ENCODE data around the gene CABCOCO1.

The CABCOCO1 gene

DNA sequence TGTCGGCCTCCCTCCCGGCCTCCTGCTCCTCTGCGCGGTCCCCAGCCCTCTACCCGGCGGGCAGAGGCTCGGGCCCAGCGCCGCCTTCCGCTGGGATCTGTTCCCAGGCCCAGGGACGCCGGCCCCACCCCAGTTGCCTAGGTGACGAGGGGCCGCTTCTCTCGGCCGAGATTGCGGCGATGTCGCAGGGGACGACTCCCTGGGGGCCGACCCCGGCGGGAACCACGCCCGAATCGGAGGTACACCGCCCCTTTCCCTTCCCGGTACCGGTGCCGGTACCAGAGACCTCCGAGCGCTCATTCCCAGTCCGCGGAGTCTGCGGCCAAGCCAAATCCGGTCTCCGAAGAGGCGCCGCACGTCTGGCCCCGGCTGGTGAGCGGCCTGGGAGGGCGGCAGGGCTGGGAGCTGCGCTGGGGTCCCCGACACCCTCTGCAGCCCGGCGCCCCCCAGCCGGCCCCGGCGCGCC lies at the start of gene CABCOCO1:
TSS of gene CABCOCO1 (plus strand) at position 136 of the 466 bp plus-strand sequence. CDS start at position 180, 44 bp downstream.
- peak within 1 kb of the TSS; percentile 60 for H3K9ac ChIP-seq (ENCODE audit: low read length)
- H3K4me3 ChIP-seq (ENCODE audit: low read length) = peak within 1 kb of the TSS; percentile 22

GRCh38 chr10:61613665-61614064 lies 49.1 kb upstream of the CABCOCO1 start:
- Histone ChIP-seq H3K27me3 (ENCODE audit: control insufficient read depth, insufficient read depth, low read length) (no peaks in the 10 kb centered on the region), H3K9me3 (ENCODE audit: control insufficient read depth, low read length) (no peaks in the 10 kb centered on the region), H3K36me3 (ENCODE audit: control insufficient read depth, insufficient read depth, low read length) (no peaks in the 10 kb centered on the region), H3K4me3 (ENCODE audit: low read length) (no peak overlapping the region), H3K4me1 (ENCODE audit: control insufficient read depth, insufficient read depth, low read length) (peaks cover 4% of the 10 kb centered on the region), H3K9ac (ENCODE audit: low read length) (no peak overlapping the region)

More for the DNA sequence above, at the start of gene CABCOCO1:
- Histone ChIP-seq H3K4me1 (ENCODE audit: control insufficient read depth, insufficient read depth, low read length) (no peaks in the 10 kb centered on the region), H3K9me3 (ENCODE audit: control insufficient read depth, low read length) (no peaks in the 10 kb centered on the region), H3K36me3 (ENCODE audit: control insufficient read depth, insufficient read depth, low read length) (no peaks in the 10 kb centered on the region), H3K27me3 (ENCODE audit: control insufficient read depth, insufficient read depth, low read length) (no peaks in the 10 kb centered on the region)

- no peaks in the 10 kb centered on the region for H3K36me3 ChIP-seq (ENCODE audit: control insufficient read depth, insufficient read depth, low read length)
- H3K27me3 ChIP-seq (ENCODE audit: control insufficient read depth, insufficient read depth, low read length) = no peaks in the 10 kb centered on the region
- H3K4me3 ChIP-seq (ENCODE audit: low read length) = no peak overlapping the region
- H3K9ac ChIP-seq (ENCODE audit: low read length) = no peak overlapping the region
- peaks cover 10% of the 10 kb centered on the region for H3K4me1 ChIP-seq (ENCODE audit: control insufficient read depth, insufficient read depth, low read length)
- no peaks in the 10 kb centered on the region for H3K9me3 ChIP-seq (ENCODE audit: control insufficient read depth, low read length)
These were observed 46.1 kb upstream of the CABCOCO1 start for GRCh38 chr10:61616611-61617010.

DNA sequence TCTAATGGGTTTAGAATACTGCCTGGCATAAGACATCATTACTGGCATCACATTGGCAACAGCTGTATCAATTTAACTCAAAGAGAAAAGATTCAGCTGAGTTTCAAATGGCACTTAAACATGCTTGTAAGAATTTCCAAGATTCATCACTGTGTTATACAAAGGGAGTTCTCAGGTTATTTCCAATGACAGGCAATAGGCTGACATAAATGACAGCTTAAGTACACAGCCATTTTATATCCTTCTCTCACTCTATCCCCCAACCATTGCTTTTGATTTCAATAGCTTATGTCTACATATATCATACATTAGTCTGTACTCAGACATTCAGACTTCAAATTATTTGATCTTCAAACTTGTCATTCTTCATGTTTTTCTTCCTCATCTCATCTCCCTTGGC lies 45.5 kb upstream of the CABCOCO1 start:
- no peaks in the 10 kb centered on the region for H3K9me3 ChIP-seq (ENCODE audit: control insufficient read depth, low read length)
- no peak overlapping the region for H3K4me3 ChIP-seq (ENCODE audit: low read length)

GRCh38 chr10:61617586-61617985 lies 45.1 kb upstream of the CABCOCO1 start:
- Histone ChIP-seq H3K4me1 (ENCODE audit: control insufficient read depth, insufficient read depth, low read length) (peaks cover 9% of the 10 kb centered on the region), H3K27me3 (ENCODE audit: control insufficient read depth, insufficient read depth, low read length) (no peaks in the 10 kb centered on the region), H3K9ac (ENCODE audit: low read length) (no peak overlapping the region), H3K4me3 (ENCODE audit: low read length) (no peak overlapping the region), H3K36me3 (ENCODE audit: control insufficient read depth, insufficient read depth, low read length) (no peaks in the 10 kb centered on the region), H3K9me3 (ENCODE audit: control insufficient read depth, low read length) (no peaks in the 10 kb centered on the region)

More for the DNA sequence above, 45.5 kb upstream of the CABCOCO1 start:
- H3K4me1 ChIP-seq (ENCODE audit: control insufficient read depth, insufficient read depth, low read length) = peaks cover 12% of the 10 kb centered on the region
- no peaks in the 10 kb centered on the region for H3K27me3 ChIP-seq (ENCODE audit: control insufficient read depth, insufficient read depth, low read length)
- H3K9ac ChIP-seq (ENCODE audit: low read length) = no peak overlapping the region
- no peaks in the 10 kb centered on the region for H3K36me3 ChIP-seq (ENCODE audit: control insufficient read depth, insufficient read depth, low read length)

DNA sequence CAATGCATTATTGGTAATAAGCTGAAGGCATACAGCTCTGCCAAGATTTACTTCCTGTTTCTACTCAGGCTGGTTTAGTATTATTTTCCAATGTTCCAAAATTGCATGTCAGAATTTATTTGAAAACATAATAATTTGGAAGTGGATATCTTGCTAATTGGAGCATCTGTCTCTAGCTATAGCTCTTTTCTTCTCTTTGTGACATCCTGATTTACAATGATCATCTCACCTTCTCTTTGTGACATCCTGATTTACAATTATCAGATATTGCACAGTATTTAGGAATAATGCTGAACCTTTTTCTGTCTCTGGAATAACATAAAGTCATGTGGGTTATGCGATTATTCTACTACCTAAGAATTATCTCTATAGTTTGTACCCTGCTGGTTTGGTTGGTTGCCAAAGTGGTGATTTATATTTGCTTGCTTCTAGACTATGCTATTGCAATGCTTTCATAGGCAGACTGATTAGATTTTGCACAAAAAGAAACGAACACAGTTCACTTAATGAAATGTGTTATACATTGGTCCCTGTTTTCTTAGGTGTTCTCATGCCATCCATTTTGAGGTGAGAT lies 44.3 kb upstream of the CABCOCO1 start:
- Histone ChIP-seq H3K4me1 (ENCODE audit: control insufficient read depth, insufficient read depth, low read length) (peaks cover 8% of the 10 kb centered on the region), H3K9ac (ENCODE audit: low read length) (no peak overlapping the region), H3K4me3 (ENCODE audit: low read length) (no peak overlapping the region), H3K27me3 (ENCODE audit: control insufficient read depth, insufficient read depth, low read length) (no peaks in the 10 kb centered on the region), H3K9me3 (ENCODE audit: control insufficient read depth, low read length) (no peaks in the 10 kb centered on the region), H3K36me3 (ENCODE audit: control insufficient read depth, insufficient read depth, low read length) (no peaks in the 10 kb centered on the region)

DNA sequence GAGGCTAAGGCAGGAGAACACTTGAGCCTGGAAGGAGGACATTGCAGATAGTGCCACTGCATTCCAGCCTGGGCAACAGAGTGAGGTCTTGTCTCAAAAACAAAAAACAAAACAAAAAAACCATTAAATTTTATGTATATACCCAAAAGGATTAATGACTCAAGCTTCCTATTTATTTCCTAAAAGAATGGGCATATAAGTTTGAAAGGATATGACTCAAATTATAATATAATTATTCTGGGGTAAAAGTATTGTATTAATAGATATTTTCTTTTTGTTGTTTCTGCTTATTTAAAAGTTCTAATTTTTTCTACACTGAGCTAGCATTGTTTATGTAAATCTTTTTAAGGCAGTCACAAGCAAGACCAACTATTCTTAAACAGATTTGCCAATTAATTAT lies 42.2 kb upstream of the CABCOCO1 start:
- no peaks in the 10 kb centered on the region for H3K27me3 ChIP-seq (ENCODE audit: control insufficient read depth, insufficient read depth, low read length)
- peaks cover 8% of the 10 kb centered on the region for H3K4me1 ChIP-seq (ENCODE audit: control insufficient read depth, insufficient read depth, low read length)
- no peaks in the 10 kb centered on the region for H3K36me3 ChIP-seq (ENCODE audit: control insufficient read depth, insufficient read depth, low read length)
- no peak overlapping the region for H3K9ac ChIP-seq (ENCODE audit: low read length)
- no peaks in the 10 kb centered on the region for H3K9me3 ChIP-seq (ENCODE audit: control insufficient read depth, low read length)
- H3K4me3 ChIP-seq (ENCODE audit: low read length) = no peak overlapping the region

- H3K4me3 ChIP-seq (ENCODE audit: low read length) = no peak overlapping the region
- no peaks in the 10 kb centered on the region for H3K27me3 ChIP-seq (ENCODE audit: control insufficient read depth, insufficient read depth, low read length)
- no peaks in the 10 kb centered on the region for H3K36me3 ChIP-seq (ENCODE audit: control insufficient read depth, insufficient read depth, low read length)
- H3K4me1 ChIP-seq (ENCODE audit: control insufficient read depth, insufficient read depth, low read length) = peaks cover 8% of the 10 kb centered on the region
- no peak overlapping the region for H3K9ac ChIP-seq (ENCODE audit: low read length)
- H3K9me3 ChIP-seq (ENCODE audit: control insufficient read depth, low read length) = no peaks in the 10 kb centered on the region
These were observed 41.1 kb upstream of the CABCOCO1 start for GRCh38 chr10:61621605-61622051.

- no peaks in the 10 kb centered on the region for H3K9me3 ChIP-seq (ENCODE audit: control insufficient read depth, low read length)
- no peak overlapping the region for H3K9ac ChIP-seq (ENCODE audit: low read length)
- no peak overlapping the region for H3K4me3 ChIP-seq (ENCODE audit: low read length)
- H3K4me1 ChIP-seq (ENCODE audit: control insufficient read depth, insufficient read depth, low read length) = peaks cover 8% of the 10 kb centered on the region
- no peaks in the 10 kb centered on the region for H3K36me3 ChIP-seq (ENCODE audit: control insufficient read depth, insufficient read depth, low read length)
- H3K27me3 ChIP-seq (ENCODE audit: control insufficient read depth, insufficient read depth, low read length) = no peaks in the 10 kb centered on the region
These were observed 39.6 kb upstream of the CABCOCO1 start for GRCh38 chr10:61623161-61623560.

- no peaks in the 10 kb centered on the region for H3K27me3 ChIP-seq (ENCODE audit: control insufficient read depth, insufficient read depth, low read length)
- no peak overlapping the region for H3K4me3 ChIP-seq (ENCODE audit: low read length)
- no peak overlapping the region for H3K9ac ChIP-seq (ENCODE audit: low read length)
- no peaks in the 10 kb centered on the region for H3K36me3 ChIP-seq (ENCODE audit: control insufficient read depth, insufficient read depth, low read length)
- H3K9me3 ChIP-seq (ENCODE audit: control insufficient read depth, low read length) = no peaks in the 10 kb centered on the region
- peaks cover 7% of the 10 kb centered on the region for H3K4me1 ChIP-seq (ENCODE audit: control insufficient read depth, insufficient read depth, low read length)
These were observed 36.5 kb upstream of the CABCOCO1 start for GRCh38 chr10:61626209-61626608.

- Histone ChIP-seq H3K27me3 (ENCODE audit: control insufficient read depth, insufficient read depth, low read length) (no peaks in the 10 kb centered on the region), H3K9me3 (ENCODE audit: control insufficient read depth, low read length) (no peaks in the 10 kb centered on the region), H3K9ac (ENCODE audit: low read length) (no peak overlapping the region), H3K4me3 (ENCODE audit: low read length) (no peak overlapping the region), H3K4me1 (ENCODE audit: control insufficient read depth, insufficient read depth, low read length) (no peaks in the 10 kb centered on the region), H3K36me3 (ENCODE audit: control insufficient read depth, insufficient read depth, low read length) (no peaks in the 10 kb centered on the region)
These were observed 35.5 kb upstream of the CABCOCO1 start for GRCh38 chr10:61627266-61627665.

- H3K27me3 ChIP-seq (ENCODE audit: control insufficient read depth, insufficient read depth, low read length) = no peaks in the 10 kb centered on the region
These were observed 34.4 kb upstream of the CABCOCO1 start for GRCh38 chr10:61628151-61628874.

More at GRCh38 chr10:61628151-61628874, 34.4 kb upstream of the CABCOCO1 start:
- no peak overlapping the region for H3K4me3 ChIP-seq (ENCODE audit: low read length)
- H3K36me3 ChIP-seq (ENCODE audit: control insufficient read depth, insufficient read depth, low read length) = no peaks in the 10 kb centered on the region
- H3K9me3 ChIP-seq (ENCODE audit: control insufficient read depth, low read length) = no peaks in the 10 kb centered on the region
- H3K9ac ChIP-seq (ENCODE audit: low read length) = no peak overlapping the region
- H3K4me1 ChIP-seq (ENCODE audit: control insufficient read depth, insufficient read depth, low read length) = no peaks in the 10 kb centered on the region

Data from mucosa of stomach (tissue), 1 donor.